GM12878 (cell line): Measurements from ENCODE around the gene LIPG.

Experiments used
- CREB1 ChIP-seq: IDR thresholded peaks from 2 replicates; pipeline ENCODE4 v1.6.1; 2012; ENCODE audit warnings: low read depth, mild to moderate bottlenecking, inconsistent platforms
- MYC ChIP-seq: IDR thresholded peaks from 2 replicates; pipeline ENCODE4 v1.6.1; 2011; ENCODE audit warnings: mild to moderate bottlenecking, low read length, moderate library complexity, inconsistent platforms; ENCODE audit not compliant: insufficient read depth, insufficient replicate concordance, insufficient read length, severe bottlenecking
- NR2C2 ChIP-seq: IDR thresholded peaks from 2 replicates; pipeline ENCODE4 v1.6.1; 2011; ENCODE audit warnings: borderline replicate concordance, low read depth; ENCODE audit not compliant: control insufficient read depth, insufficient read length
- RAD21 ChIP-seq: IDR thresholded peaks from 2 replicates; pipeline ENCODE4 v1.6.1; 2011; ENCODE audit warnings: mild to moderate bottlenecking, low read depth, low read length, moderate library complexity; ENCODE audit not compliant: insufficient read depth
- TARDBP ChIP-seq: IDR thresholded peaks from 2 replicates; pipeline ENCODE4 v1.6.1; 2016; ENCODE audit warnings: borderline replicate concordance
- ZNF217 ChIP-seq: fragments of 450-650 bp; IDR thresholded peaks from 2 replicates; pipeline ENCODE4 v1.6.1; 2017; ENCODE audit warnings: antibody characterized with exemption, mild to moderate bottlenecking
- TF ChIP-seq, protein P1 (sequence below): fragments of 150-350 bp; IDR thresholded peaks from 2 replicates; pipeline ENCODE4 v1.6.1; 2016; ENCODE audit warnings: low read depth, low read length
- TF ChIP-seq, protein P2 (sequence below), 3 experiments: IDR thresholded peaks in 2 of 3; conservative IDR thresholded peaks in 1 of 3; 2 replicates each; pipeline ENCODE4 v1.5.1; 2011; ENCODE audit warnings: low read depth in 3 of 3, low read length in 3 of 3, mild to moderate bottlenecking in 3 of 3, control low read depth in 2 of 3, moderate library complexity in 2 of 3, inconsistent platforms in 1 of 3, mixed read lengths in 1 of 3; ENCODE audit not compliant: control insufficient read depth in 2 of 3, insufficient read depth in 1 of 3; ENCODE audit errors: extremely low read depth in 1 of 3
- TF ChIP-seq, protein P3 (sequence below): IDR thresholded peaks from 2 replicates; pipeline ENCODE4 v1.6.1; 2012; ENCODE audit warnings: low read depth, low read length, improper control_type of control experiment

DNA sequence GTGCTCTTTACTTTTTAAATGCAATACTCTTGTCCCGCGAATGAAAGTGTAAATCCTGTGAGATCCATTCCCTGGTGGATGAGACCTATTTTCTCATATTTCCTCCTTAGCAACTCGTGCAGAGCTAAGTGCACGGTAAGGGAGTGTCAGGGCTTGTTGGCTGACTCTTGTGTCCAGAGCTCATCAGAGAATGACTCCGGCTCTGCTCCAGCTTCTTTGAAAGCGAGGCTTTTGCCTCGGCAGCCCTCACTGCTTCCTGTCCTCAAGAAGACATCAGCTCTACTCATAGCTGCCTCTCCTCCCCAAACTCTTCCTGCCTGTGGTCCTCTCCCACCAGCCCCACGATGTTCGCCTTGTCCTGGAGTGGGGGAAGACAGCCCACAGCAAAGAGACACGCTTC lies 70.7 kb downstream of the LIPG start:
- TF ChIP-seq, protein P1, sequence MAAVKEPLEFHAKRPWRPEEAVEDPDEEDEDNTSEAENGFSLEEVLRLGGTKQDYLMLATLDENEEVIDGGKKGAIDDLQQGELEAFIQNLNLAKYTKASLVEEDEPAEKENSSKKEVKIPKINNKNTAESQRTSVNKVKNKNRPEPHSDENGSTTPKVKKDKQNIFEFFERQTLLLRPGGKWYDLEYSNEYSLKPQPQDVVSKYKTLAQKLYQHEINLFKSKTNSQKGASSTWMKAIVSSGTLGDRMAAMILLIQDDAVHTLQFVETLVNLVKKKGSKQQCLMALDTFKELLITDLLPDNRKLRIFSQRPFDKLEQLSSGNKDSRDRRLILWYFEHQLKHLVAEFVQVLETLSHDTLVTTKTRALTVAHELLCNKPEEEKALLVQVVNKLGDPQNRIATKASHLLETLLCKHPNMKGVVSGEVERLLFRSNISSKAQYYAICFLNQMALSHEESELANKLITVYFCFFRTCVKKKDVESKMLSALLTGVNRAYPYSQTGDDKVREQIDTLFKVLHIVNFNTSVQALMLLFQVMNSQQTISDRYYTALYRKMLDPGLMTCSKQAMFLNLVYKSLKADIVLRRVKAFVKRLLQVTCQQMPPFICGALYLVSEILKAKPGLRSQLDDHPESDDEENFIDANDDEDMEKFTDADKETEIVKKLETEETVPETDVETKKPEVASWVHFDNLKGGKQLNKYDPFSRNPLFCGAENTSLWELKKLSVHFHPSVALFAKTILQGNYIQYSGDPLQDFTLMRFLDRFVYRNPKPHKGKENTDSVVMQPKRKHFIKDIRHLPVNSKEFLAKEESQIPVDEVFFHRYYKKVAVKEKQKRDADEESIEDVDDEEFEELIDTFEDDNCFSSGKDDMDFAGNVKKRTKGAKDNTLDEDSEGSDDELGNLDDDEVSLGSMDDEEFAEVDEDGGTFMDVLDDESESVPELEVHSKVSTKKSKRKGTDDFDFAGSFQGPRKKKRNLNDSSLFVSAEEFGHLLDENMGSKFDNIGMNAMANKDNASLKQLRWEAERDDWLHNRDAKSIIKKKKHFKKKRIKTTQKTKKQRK = no peak
- TF ChIP-seq NR2C2 = no peak
- no peak for TF ChIP-seq MYC
- no peak for TF ChIP-seq TARDBP
- TF ChIP-seq, protein P2, sequence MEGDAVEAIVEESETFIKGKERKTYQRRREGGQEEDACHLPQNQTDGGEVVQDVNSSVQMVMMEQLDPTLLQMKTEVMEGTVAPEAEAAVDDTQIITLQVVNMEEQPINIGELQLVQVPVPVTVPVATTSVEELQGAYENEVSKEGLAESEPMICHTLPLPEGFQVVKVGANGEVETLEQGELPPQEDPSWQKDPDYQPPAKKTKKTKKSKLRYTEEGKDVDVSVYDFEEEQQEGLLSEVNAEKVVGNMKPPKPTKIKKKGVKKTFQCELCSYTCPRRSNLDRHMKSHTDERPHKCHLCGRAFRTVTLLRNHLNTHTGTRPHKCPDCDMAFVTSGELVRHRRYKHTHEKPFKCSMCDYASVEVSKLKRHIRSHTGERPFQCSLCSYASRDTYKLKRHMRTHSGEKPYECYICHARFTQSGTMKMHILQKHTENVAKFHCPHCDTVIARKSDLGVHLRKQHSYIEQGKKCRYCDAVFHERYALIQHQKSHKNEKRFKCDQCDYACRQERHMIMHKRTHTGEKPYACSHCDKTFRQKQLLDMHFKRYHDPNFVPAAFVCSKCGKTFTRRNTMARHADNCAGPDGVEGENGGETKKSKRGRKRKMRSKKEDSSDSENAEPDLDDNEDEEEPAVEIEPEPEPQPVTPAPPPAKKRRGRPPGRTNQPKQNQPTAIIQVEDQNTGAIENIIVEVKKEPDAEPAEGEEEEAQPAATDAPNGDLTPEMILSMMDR (IDR thresholded peaks at IDR 0.05 in 2 of 3, conservative IDR thresholded peaks at IDR 0.05 in 1 of 3; ENCODE audit: control insufficient read depth in 2 of 3, extremely low read depth in 1 of 3, insufficient read depth in 1 of 3, low read depth in 3 of 3, low read length in 3 of 3) = no peak
- TF ChIP-seq, protein P3, sequence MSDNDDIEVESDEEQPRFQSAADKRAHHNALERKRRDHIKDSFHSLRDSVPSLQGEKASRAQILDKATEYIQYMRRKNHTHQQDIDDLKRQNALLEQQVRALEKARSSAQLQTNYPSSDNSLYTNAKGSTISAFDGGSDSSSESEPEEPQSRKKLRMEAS = no peak
- no peak for TF ChIP-seq RAD21
- no peak for TF ChIP-seq ZNF217
- TF ChIP-seq CREB1 = no peak
